Bone marrow (tissue), 2 donors: ENCODE data around the gene LSAMP.

Experiments
- DNase-seq, 2 donors: peaks; one replicate each; lab custom pipeline; 2025; lab: John Stamatoyannopoulos, UW

Gene LSAMP

DNA sequence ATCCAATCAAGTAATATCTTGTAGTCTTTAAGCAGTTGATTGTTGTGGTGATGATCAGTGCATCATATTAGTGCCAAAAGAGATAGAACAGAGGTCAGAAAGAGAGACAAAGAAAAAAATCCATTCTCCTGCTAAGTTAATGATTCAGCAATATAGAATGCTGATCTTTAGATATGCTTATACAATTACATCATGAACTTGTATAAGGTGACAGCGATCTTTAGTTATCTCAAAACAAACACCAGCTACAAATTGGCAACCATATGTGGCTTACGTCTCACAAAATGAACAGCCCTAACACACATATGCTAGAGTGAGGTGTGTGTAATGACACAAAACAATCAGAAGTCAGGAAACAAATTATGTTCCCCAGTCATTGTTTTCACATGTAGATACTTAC is 12.5 kb downstream of the LSAMP start:
- DNase-seq = no peak

GRCh38 chr3:116429479-116430269 is 15.6 kb downstream of the LSAMP start:
- no peak for DNase-seq

- DNase-seq = no peak
Observed at GRCh38 chr3:116426036-116426435, 19.3 kb downstream of the LSAMP start.

- DNase-seq = no peak
Observed at GRCh38 chr3:116425126-116425525, 20.2 kb downstream of the LSAMP start.

DNA sequence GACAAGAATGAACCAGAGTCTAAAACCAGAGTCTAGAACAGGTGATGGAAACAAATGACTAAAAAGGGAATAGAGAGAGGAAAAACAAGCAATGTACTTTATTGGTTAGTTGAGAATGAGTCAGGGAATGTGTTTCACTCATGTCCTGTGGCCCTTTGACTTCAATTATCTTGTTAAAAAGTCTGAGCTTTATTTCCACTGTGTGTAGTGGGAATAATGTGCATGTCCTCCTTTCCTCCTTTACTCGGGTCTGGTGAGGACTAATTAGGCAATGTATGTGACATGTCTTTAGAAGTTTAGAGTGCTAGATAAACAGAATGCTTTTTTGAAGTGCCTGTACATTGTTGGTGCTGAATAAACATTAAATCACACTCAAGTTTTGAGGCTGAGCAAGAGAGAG is 21.3 kb downstream of the LSAMP start:
- DNase-seq = no peak

- DNase-seq = no peak
Observed at GRCh38 chr3:116423374-116423773, 21.9 kb downstream of the LSAMP start.

- no peak for DNase-seq
Observed at GRCh38 chr3:116417151-116417550, 28.1 kb downstream of the LSAMP start.

GRCh38 chr3:116413319-116413718 is 32.0 kb downstream of the LSAMP start:
- no peak for DNase-seq

DNA sequence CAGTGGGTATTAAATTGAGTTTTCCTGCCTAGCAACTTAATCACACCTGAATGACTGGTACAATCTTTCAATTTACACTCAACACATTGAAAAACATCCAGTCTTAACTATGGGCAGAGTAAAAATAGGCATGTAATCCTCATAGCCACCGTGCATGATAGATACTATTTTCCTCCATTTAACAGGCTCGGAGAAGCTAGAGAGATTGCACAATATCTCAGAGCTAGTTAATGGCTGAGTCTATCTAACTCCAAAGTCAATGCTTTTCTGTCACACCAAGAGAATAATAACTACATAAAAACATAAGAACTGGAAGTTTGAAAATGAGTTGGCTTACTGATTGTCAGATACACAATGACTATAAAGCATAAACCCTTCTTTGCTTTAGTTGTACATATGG is 36.8 kb downstream of the LSAMP start:
- no peak for DNase-seq

GRCh38 chr3:116405231-116405630 is 40.1 kb downstream of the LSAMP start:
- no peak for DNase-seq

GRCh38 chr3:116399701-116400226 is 45.5 kb downstream of the LSAMP start:
- DNase-seq = no peak

DNA sequence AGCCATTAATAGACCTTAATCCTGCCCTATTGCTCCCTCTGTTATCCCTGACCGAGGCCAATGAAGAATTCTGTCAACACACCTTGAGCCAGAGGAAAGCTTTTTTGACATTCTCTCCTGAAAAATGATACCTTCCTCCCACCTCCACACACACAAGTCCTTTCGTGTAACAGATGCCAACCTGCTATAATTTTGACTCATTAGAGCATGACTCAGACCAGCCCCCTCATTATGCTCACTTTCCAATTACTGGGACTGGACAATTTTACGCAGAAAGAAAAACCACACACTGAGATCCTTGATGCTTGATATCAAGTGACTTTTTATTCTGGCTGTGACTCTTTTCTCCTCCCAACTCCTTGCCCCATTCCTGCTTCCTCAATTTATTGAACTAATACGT is 50.9 kb downstream of the LSAMP start:
- DNase-seq = no peak

- DNase-seq = no peak
Observed at GRCh38 chr3:116393199-116393598, 52.1 kb downstream of the LSAMP start.

GRCh38 chr3:116392291-116392690 is 53.0 kb downstream of the LSAMP start:
- DNase-seq = no peak

GRCh38 chr3:116391296-116392201 is 53.7 kb downstream of the LSAMP start:
- DNase-seq = no peak

- DNase-seq = no peak
Observed at GRCh38 chr3:116390318-116390717, 55.0 kb downstream of the LSAMP start.

GRCh38 chr3:116388867-116389385 is 56.4 kb downstream of the LSAMP start:
- DNase-seq = no peak

DNA sequence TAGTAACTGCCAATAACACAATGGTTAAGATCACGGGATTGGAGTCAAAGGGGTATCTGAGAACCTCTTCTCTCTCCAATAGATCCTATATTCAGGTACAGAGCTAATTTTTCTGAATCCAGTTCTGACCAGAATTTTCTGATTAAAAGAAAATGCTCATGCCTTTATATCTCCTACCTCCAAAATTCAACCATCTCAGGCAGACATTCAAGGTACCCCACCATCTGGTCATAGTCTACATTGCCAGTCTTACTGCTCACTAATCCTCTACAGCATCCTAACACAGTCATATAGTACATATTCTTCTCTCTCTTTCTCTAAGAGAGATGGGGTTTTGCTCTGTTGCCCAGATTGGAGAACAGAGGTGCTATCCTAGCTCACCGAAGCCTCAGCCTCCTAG is 59.1 kb downstream of the LSAMP start:
- DNase-seq = no peak

DNA sequence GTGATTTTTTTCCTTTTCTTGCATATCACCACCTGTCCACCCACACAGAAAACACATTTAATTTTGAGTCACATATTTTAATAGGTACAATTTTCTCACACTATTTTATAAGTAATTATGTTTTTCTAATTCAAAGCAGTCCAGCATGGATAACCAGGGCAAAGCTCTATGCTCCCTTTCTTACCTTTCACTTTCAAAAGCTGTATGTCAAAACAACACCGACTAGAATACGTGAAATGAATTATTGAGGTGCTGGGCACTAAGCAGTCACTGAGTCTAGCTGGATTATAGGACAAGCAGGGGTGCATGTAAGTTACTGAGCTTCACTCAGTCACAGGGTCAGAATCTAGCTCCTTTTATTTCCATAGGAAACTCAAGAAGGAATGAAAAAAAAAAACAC is 60.6 kb downstream of the LSAMP start:
- DNase-seq = no peak

DNA sequence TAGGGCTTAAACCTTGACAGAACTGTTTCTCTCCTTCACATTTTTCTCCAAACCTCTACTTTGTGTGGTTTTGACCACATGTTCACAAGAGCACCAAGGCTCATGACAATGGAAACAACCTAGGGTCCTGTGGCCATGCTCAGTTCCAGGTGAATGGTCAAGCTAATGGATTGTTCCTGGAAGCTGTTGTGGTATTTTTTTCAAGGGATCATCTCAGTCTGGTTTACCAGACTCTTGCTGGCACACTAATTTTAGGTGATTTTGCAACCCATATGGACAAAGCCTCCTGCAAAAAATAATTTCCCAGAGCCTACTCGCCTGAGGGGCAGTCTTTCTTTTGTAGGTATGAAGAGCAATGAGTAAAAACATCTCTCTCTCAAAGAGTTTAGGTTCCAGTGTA is 67.2 kb downstream of the LSAMP start:
- no peak for DNase-seq

DNA sequence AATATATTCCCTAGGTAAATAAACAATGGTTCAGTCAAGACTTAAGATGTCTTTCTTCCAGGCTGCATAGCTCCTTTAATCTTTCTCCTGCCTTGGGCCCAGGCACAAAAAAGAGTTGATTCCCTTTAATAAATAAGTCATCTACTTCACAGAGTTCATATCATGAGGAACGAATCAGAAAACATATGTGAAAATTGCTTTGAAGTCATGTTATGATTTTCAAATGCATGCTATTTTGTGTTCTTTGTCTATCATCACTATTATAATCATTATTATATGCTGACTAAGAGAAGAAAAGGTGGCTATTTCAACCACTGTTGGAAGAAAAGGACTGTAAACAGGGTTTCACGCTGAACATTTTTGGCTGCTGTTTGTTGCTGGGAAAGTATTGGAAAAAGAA is 70.4 kb downstream of the LSAMP start:
- DNase-seq = no peak

DNA sequence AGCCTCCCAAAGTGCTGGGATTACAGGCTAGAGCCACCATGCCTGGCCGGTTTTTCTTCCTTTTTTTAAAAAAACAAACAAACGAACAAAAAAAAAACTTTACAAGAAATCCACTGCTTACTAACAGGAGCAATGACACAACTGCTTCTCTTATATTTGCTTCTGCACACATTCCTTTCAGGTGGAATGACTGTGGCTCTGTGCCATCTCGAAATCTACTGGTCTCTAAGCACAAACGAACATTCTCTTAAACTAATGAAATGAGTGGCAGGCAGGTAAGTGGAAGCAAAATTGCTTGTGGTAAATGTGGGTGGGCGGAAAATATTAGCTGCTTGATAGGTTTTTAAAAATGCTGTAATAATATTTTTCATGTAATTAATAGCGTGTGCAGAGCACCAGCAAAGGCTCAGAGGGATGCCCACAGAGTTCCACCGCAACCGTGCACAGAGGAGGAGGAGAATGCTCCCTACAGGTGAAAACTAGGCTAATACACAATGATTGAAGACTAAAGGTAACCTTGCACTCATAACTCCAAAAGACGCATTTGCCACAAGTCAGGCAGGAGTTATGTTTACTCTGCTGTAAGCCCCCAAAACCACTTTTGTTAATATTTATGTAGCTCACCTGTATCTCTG is 77.4 kb downstream of the LSAMP start:
- no peak for DNase-seq
